Astrocyte of the spinal cord (primary cell): Measurements from ENCODE around the gene HOXC6.
A peak's percentile ranks its signal among the peaks of the same experiment; 100 is the strongest.

ENCODE experiments used
- DNase-seq: peaks from one replicate; pipeline ENCODE4 v3.0.0; 2011; ENCODE audit warnings: low read depth, low spot score
- H3K4me3 ChIP-seq: 2 replicates; pipeline ENCODE4 v1.5.1; 2011; ENCODE audit warnings: low read depth, mild to moderate bottlenecking, low read length, moderate library complexity
- in situ Hi-C: cut with HindIII; loops from 2 replicates; pipeline ENCODE4 v1.10.0; 2017; ENCODE audit warnings: low sequenced_read_pairs
- TF ChIP-seq, protein P1 (sequence below): IDR thresholded peaks from 2 replicates; pipeline ENCODE4 v1.5.1; 2012; ENCODE audit warnings: low read depth, mild to moderate bottlenecking, low read length, inconsistent platforms

Gene HOXC6

DNA sequence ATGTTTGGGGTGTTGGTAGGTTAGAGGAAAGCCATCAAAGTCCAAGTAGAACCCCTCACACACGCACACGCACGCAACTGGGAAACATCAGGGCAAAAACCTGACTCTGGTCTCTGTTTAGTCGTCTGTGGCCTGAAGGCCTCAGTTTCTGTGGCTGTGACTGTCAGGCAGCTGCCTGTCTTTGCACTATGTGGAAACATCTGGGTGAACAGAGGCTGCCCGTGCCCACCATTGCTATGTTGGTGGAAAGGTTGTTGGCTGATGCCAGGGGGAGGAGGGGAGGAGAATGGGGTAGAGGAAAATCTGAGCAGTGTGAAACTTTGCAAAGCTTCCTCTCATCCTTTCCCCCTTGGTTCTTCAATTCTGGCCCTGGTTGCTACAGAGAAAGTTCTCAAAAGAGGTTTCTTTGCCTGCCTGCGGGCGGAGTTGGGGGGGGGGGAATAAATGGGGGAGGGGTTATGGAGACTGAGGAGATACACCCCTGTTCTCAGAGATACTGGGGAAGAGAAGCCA is 35.8 kb upstream of the HOXC6 start:
- DNase-seq: no peak
- in situ Hi-C loops: no loop called here
- H3K4me3 ChIP-seq: no peak overlapping the region
- TF ChIP-seq, protein P1, sequence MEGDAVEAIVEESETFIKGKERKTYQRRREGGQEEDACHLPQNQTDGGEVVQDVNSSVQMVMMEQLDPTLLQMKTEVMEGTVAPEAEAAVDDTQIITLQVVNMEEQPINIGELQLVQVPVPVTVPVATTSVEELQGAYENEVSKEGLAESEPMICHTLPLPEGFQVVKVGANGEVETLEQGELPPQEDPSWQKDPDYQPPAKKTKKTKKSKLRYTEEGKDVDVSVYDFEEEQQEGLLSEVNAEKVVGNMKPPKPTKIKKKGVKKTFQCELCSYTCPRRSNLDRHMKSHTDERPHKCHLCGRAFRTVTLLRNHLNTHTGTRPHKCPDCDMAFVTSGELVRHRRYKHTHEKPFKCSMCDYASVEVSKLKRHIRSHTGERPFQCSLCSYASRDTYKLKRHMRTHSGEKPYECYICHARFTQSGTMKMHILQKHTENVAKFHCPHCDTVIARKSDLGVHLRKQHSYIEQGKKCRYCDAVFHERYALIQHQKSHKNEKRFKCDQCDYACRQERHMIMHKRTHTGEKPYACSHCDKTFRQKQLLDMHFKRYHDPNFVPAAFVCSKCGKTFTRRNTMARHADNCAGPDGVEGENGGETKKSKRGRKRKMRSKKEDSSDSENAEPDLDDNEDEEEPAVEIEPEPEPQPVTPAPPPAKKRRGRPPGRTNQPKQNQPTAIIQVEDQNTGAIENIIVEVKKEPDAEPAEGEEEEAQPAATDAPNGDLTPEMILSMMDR: no peak

DNA sequence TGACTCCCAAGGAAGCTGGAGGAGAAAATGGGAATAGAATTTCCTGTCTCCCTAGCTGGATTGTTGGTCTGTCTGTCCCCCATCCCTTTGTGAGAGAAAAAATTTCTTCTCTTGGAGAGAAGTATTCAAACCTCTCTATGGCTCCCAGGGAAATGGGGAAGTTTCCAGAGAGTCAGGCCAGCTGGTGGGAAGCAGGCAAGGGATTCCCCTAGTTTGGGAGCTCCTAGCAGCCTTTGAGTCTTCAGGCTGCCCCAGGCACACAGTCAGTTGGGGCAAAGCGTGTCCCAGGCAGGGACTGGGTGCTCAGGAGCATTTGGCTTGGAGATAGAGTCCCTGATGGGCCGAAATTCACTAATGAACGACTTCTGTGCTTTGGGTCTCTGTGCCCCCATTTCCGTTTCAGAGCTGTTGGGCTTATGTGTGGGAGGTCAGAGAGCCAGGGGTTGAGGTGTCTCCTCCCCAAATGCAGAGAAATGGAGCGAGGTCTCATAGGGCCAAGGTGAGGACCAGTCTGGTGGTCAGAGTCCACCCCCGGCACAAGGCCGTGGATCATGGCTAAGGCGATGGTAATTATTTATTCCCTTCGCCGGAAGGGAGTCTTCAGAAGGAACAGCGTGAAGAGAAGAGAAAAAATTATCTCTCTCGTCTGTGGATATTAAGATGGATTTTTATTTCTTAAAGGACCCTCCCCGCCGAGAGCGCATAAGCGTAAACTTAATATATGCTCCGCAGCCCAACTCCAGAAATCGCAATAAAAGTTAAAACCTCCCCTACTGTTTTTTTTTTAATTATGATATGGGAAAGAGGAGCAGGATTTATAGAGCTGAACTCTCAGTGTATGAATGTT is 34.9 kb upstream of the HOXC6 start:
- no peak for DNase-seq
- TF ChIP-seq, protein P1: no peak
- no peak overlapping the region for H3K4me3 ChIP-seq
- in situ Hi-C loops: no loop called here

DNA sequence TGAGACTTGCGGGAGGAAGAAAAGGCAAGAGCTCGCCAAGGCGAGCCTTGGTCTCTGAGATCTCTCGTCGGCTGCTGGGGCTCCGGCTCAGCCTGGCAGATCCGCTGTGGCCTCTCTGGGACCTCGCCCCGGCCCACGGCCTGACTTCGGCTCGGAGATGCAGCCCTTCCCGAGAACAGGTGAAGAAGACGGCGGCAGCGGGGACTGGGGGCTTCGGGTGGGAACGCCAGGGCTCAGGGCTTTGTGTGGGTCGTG is 34.3 kb upstream of the HOXC6 start:
- in situ Hi-C loops: no loop called here
- TF ChIP-seq, protein P1: no peak
- H3K4me3 ChIP-seq: no peak overlapping the region
- DNase-seq: no peak

DNA sequence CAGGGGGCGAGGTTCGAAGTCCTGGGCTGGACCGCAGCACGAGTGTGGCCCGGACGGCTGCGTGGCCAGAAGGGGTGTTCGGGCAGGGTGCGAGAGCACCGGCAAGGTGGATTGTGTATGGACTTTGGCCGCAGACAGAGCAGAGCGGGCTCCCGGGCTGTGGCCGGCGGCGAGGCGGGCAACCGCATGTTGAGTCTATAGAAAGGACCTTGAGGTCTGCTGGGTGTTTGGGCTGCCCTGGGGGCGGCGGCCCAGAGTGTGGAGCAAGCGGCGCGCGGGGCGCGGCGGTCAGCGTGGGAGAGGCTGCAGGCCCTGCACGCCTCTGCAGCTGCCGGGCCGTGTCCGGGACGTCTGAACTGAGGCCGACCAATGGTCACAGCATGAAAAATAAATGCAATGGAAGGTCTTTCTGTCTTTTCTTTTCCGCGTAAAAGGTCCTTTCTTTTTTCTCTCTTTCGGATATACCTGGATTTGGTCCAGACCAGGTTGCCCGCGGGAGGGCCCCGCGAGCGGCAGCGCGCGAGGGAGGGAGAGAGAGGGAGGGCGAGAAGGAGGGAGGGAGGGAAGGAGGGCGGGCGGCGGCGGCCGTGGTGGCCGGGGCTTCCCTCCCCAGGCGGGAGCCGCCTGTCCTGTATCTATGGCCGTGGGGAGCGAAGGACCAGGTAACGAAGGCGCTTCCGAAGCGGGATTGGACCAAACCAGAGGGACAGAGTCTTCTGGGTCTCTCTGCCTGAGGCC is 33.8 kb upstream of the HOXC6 start:
- TF ChIP-seq, protein P1: no peak
- in situ Hi-C loops: no loop called here
- no peak for DNase-seq
- H3K4me3 ChIP-seq: no peak overlapping the region

DNA sequence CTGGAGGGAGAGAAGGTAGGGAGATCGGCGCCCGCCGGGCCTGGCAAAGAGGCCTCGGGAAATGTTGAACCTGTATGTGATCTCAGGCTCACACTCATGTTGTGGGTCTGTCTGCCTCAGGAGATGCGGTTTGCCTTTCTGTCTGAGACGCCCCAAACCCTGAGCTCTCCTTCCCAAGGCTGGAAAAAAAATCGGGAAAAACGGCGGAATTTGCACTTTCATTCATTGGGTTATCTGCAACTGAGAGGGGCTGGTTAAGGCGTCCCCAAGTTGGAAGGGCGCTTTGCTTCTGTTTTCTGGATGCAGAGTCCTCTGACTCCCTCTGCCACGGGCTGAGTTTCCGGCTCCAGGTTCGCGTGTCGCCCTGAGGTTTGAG is 33.2 kb upstream of the HOXC6 start:
- TF ChIP-seq, protein P1: no peak
- no peak for DNase-seq
- H3K4me3 ChIP-seq: no peak overlapping the region
- in situ Hi-C loops: no loop called here

DNA sequence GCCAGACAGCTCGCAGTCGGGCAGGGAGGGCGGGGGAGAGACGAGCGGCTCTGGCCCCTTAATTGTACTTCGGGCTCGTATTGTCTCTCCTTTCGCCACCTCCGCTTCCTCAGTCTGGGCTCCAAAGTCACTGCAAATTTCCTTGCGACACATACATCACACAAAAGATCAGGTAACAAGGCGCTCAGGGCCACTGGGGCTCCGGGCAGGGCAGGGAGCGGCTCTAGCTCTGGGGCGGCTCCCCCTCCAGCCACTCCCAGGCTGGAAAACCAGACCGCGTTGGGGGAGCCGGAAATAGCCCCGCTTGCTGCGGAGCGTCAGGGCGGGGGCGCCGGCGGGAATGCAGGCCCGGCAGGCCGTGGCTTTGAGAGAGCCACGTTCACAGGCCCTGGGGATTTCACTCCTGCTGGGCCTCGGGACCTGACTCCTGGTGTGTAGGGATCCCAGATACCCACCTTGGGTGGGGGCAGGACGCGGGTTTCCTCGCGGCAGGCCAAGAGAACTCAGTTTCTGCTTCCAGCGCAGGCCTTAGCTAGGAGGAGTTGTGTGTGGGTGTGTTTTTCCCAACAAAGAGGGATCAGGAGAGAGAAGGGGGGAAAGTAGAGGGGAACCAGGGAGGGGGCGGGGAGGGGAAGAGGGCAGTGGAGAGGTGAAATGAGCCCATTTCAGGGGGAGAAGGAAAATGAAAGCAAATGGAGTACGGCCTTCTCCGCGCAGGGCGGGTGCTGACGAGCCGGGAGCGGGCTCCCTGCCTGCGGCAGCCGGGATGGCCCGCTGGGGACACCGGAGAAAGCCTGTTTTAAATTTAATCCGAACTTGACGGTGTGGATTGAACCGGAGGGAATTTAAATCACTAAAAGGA is 32.6 kb upstream of the HOXC6 start:
- in situ Hi-C loops: no loop called here
- H3K4me3 ChIP-seq: peak overlapping the region; percentile 29
- TF ChIP-seq, protein P1: no peak
- no peak for DNase-seq
